GM08714 (cell line): ENCODE data around the gene NSD1.

Experiments
- H3K4me3 ChIP-seq: fragments of 200-500 bp; sonication (Bioruptor generic); 2 replicates; pipeline ENCODE4 v1.5.1; 2014; ENCODE audit warnings: mild to moderate bottlenecking, low read length, inconsistent platforms
- ZNF274 ChIP-seq: IDR thresholded peaks from 2 replicates; pipeline ENCODE4 v1.6.1; 2012; ENCODE audit warnings: mild to moderate bottlenecking, low read depth, low read length

The NSD1 gene

GRCh38 chr5:177105691-177106476 lies 27.7 kb upstream of the NSD1 start:
- no peak for TF ChIP-seq ZNF274
- H3K4me3 ChIP-seq: no peak overlapping the region

GRCh38 chr5:177107159-177107558 lies 26.4 kb upstream of the NSD1 start:
- H3K4me3 ChIP-seq: no peak overlapping the region
- TF ChIP-seq ZNF274: no peak

GRCh38 chr5:177109810-177110209 lies 23.8 kb upstream of the NSD1 start:
- no peak overlapping the region for H3K4me3 ChIP-seq
- no peak for TF ChIP-seq ZNF274

DNA sequence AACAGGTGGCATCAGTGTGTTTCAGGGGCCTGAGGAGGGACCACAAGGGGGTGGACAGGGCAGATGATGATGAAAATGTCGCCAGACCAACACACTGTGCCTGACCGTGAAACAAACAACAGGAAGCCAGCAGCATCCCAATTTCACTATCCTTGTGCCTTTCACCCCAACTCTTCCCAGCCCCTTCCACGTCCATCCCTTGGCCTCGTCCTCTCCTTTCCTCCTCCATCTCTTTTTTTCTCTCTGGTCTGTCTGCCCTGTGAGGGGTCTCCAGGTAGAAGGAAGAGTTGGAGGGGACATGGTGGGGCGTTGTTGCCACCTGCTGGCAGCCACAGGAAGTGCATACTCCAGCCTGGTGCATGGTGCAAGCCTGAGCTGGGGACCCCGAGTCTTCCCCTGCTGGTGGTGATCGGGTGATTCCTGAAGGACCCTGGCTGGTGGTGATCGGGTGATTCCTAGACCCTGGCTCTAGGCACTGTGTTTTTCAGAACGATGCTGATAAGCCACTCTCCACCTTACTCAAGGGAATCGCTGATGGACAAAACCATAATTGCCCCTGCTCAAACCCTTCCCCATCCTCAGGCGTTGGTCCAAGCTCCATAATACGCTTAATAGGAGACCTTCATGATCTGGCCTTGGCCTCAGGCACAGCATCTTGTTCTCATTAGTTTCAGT lies 21.7 kb upstream of the NSD1 start:
- no peak overlapping the region for H3K4me3 ChIP-seq
- no peak for TF ChIP-seq ZNF274

DNA sequence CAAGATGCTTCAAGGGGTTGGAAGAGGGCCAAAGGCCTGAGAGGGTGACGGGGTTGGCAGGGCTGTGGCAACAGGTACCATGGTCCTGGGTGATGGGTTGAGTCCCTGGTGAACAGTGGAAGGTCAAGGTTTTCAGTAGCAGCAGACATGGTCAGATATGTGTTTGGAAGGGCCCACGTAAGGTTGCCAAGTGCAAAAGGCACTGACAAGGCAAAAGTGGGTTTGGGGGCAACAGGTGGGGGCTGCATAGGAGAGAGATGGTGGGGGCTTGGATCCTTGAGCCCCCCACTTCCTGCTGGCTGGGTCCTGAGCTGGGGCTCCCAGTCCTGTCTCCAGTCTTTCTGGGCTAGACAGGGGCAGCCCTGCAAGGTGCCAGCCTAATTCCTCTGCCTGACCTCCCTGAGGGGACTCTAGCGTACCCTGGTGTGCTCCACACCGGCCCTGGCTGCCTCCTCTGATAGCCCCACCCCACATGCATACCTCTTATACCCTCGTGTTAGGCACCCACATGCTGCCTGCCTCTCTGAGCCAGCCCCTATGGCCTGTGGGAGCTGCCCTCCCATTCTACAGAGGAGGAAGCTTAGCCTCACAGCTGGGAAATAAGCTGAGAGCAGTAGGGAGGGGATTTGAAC lies 20.9 kb upstream of the NSD1 start:
- no peak overlapping the region for H3K4me3 ChIP-seq
- TF ChIP-seq ZNF274: no peak

DNA sequence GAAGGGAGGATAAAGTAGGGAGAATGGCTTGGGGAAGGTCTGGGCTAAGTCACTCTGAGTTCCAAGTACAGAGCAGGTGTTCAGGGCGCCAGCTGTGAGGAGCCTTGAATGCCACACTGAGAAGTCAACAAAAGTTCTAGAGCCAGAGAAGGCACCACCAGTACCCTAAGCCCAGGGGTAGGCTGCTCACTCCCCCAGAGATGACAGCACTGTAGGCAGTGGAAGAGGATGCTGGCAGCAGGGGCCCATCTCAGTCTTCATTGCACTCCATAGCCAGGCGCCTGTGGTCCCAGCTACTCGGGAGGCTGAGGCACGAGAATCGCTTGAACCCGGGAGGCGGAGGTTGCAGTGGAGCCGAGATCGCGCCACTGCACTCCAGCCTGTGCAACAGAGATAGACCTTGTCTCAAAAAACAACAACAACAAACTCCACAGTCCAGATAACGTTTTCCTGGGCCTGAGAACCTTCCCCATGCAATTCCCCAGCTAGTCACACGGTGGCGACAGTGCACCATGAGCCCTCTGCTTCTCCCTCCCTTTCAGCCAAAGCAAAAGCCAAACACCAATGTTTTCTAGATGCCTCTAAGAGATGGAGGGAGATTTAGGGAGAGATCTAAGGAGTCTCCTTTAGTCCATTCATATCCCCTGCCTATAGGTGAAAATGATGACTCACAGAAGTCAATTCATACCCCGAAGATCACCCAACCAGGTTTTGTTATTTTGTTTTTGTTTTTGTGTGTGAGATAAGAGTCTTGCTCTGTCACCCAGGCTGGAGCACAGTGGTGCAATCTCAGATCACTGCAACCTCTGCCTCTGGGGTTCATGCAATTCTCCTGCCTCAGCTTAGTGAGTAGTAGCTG lies 19.8 kb upstream of the NSD1 start:
- no peak for TF ChIP-seq ZNF274
- no peak overlapping the region for H3K4me3 ChIP-seq

GRCh38 chr5:177116631-177117373 lies 16.8 kb upstream of the NSD1 start:
- H3K4me3 ChIP-seq: no peak overlapping the region
- TF ChIP-seq ZNF274: no peak

GRCh38 chr5:177117441-177118045 lies 16.0 kb upstream of the NSD1 start:
- TF ChIP-seq ZNF274: no peak
- H3K4me3 ChIP-seq: no peak overlapping the region

- no peak for TF ChIP-seq ZNF274
- H3K4me3 ChIP-seq: no peak overlapping the region
Measured at GRCh38 chr5:177122566-177122965, 11.0 kb upstream of the NSD1 start.

- no peak overlapping the region for H3K4me3 ChIP-seq
Measured at GRCh38 chr5:177123789-177124485, 9.6 kb upstream of the NSD1 start.

GRCh38 chr5:177124486-177124991 lies 9.0 kb upstream of the NSD1 start:
- no peak for TF ChIP-seq ZNF274
- no peak overlapping the region for H3K4me3 ChIP-seq

More at GRCh38 chr5:177123789-177124485, 9.6 kb upstream of the NSD1 start:
- TF ChIP-seq ZNF274: no peak

- TF ChIP-seq ZNF274: no peak
- no peak overlapping the region for H3K4me3 ChIP-seq
Measured at GRCh38 chr5:177126771-177127170, 6.8 kb upstream of the NSD1 start.
